KBM-7 (cell line): ENCODE data around the gene GRK3.
"Not testable (repeated sequence)": the region's sequence is repeated elsewhere in the genome, so short reads cannot be mapped to it uniquely, and the experiment has no call there.

Experiments
- DNase-seq: peaks from one replicate; pipeline ENCODE4 v3.0.0-alpha.2; 2015
- in situ Hi-C: fragments of 300-500 bp; cut with MboI; formaldehyde crosslinking; loops from 2 replicates; pipeline ENCODE4 v1.14.3; 2020; ENCODE audit warnings: low sequenced_read_pairs, low pct_unique_long_range_greater_than_20kb, mixed read lengths

GRK3 gene

GRCh38 chr22:25564320-25564978 lies at the start of gene GRK3:
TSS of gene GRK3 (plus strand) at chr22:25564675. CDS start at chr22:25565041, 366 bp downstream.
- peak; percentile 76 for DNase-seq
- in situ Hi-C loops, result no loop called here

GRCh38 chr22:25518000-25518663 lies 46.3 kb upstream of the GRK3 start:
- DNase-seq, result no peak
- in situ Hi-C loops, result no loop called here

- in situ Hi-C loops, result no loop called here
Measured at GRCh38 chr22:25525376-25525775, 39.1 kb upstream of the GRK3 start.

GRCh38 chr22:25525804-25526584 lies 38.5 kb upstream of the GRK3 start:
- in situ Hi-C loops, result not testable (repeated sequence)

More at GRCh38 chr22:25525376-25525775, 39.1 kb upstream of the GRK3 start:
- no peak for DNase-seq

GRCh38 chr22:25527016-25527415 lies 37.5 kb upstream of the GRK3 start:
- in situ Hi-C loops, DNase-seq: not testable (repeated sequence)

More at GRCh38 chr22:25525804-25526584, 38.5 kb upstream of the GRK3 start:
- DNase-seq, result not testable (repeated sequence)

- DNase-seq, in situ Hi-C loops: not testable (repeated sequence)
Measured at GRCh38 chr22:25528068-25528467, 36.4 kb upstream of the GRK3 start.

GRCh38 chr22:25529059-25529458 lies 35.4 kb upstream of the GRK3 start:
- DNase-seq, in situ Hi-C loops: not testable (repeated sequence)

GRCh38 chr22:25529541-25530137 lies 34.8 kb upstream of the GRK3 start:
- DNase-seq, in situ Hi-C loops: not testable (repeated sequence)

- in situ Hi-C loops, DNase-seq: not testable (repeated sequence)
Measured at GRCh38 chr22:25531677-25532076, 32.8 kb upstream of the GRK3 start.

GRCh38 chr22:25534724-25535123 lies 29.8 kb upstream of the GRK3 start:
- in situ Hi-C loops, result no loop called here

GRCh38 chr22:25536589-25536988 lies 27.9 kb upstream of the GRK3 start:
- no peak for DNase-seq
- in situ Hi-C loops, result no loop called here

More at GRCh38 chr22:25534724-25535123, 29.8 kb upstream of the GRK3 start:
- DNase-seq, result no peak

- no peak for DNase-seq
- in situ Hi-C loops, result no loop called here
Measured at GRCh38 chr22:25540166-25540907, 24.1 kb upstream of the GRK3 start.

- in situ Hi-C loops, result no loop called here
- DNase-seq, result no peak
Measured at GRCh38 chr22:25540908-25541660, 23.4 kb upstream of the GRK3 start.

- DNase-seq, result no peak
- in situ Hi-C loops, result no loop called here
Measured at GRCh38 chr22:25542191-25542590, 22.3 kb upstream of the GRK3 start.

GRCh38 chr22:25542720-25543402 lies 21.6 kb upstream of the GRK3 start:
- DNase-seq, result no peak
- in situ Hi-C loops, result no loop called here

- in situ Hi-C loops, result no loop called here
- no peak for DNase-seq
Measured at GRCh38 chr22:25545146-25545545, 19.3 kb upstream of the GRK3 start.

- in situ Hi-C loops, result no loop called here
- DNase-seq, result no peak
Measured at GRCh38 chr22:25545672-25546071, 18.8 kb upstream of the GRK3 start.

GRCh38 chr22:25546242-25546641 lies 18.2 kb upstream of the GRK3 start:
- in situ Hi-C loops, result no loop called here
- DNase-seq, result no peak
